Measurements from ENCODE around the gene MIGA2. TPM values are rescaled to one million over a fixed set of nuclear protein-coding genes. Genes with fewer than 3 reads are reported as not detected.
A peak's percentile ranks its signal among the peaks of the same experiment; 100 is the strongest.

MIGA2 gene
- total RNA-seq, 4 donors from 2014 or later: 27.5 to 49.3 (median 29.8) TPM

DNA sequence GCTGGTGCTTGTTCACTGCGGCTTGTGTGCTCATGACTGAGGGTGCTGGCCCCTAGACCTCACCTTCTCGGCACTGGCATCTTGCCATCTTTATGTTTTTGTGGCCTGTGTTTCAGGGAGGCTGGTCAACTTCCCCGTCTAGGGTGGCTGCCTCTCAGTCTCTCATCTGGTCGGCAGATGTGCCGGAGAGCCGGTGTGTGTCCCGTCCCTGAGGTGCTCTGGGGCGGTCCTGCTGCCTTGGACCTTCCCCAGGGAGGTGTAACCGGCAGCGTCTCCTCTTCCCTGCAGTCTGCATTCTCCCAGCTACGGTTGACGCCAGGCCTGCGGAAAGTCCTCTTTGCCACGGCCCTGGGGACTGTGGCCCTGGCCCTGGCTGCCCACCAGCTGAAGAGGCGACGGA lies 5.6 kb downstream of the MIGA2 start:
- TF ChIP-seq, protein P1, sequence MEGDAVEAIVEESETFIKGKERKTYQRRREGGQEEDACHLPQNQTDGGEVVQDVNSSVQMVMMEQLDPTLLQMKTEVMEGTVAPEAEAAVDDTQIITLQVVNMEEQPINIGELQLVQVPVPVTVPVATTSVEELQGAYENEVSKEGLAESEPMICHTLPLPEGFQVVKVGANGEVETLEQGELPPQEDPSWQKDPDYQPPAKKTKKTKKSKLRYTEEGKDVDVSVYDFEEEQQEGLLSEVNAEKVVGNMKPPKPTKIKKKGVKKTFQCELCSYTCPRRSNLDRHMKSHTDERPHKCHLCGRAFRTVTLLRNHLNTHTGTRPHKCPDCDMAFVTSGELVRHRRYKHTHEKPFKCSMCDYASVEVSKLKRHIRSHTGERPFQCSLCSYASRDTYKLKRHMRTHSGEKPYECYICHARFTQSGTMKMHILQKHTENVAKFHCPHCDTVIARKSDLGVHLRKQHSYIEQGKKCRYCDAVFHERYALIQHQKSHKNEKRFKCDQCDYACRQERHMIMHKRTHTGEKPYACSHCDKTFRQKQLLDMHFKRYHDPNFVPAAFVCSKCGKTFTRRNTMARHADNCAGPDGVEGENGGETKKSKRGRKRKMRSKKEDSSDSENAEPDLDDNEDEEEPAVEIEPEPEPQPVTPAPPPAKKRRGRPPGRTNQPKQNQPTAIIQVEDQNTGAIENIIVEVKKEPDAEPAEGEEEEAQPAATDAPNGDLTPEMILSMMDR (IDR thresholded peaks at IDR 0.05): no peak
- TF ChIP-seq POLR2A (IDR thresholded peaks at IDR 0.05): no peak
- no peaks in the 10 kb centered on the region for H3K9me3 ChIP-seq
- peaks cover 15 to 34% (median 15%) of the 10 kb centered on the region in 3 donors for H3K4me1 ChIP-seq
- H3K4me3 ChIP-seq: no peak overlapping the region
- H3K27ac ChIP-seq: no peak overlapping the region
- WGBS, 2 donors: 91 to 92% methylated on average over 2 to 5 of the region's 16 CpGs
- H3K36me3 ChIP-seq: peaks cover 17 to 74% (median 26%) of the 10 kb centered on the region in 3 donors
- no peaks in the 10 kb centered on the region for H3K27me3 ChIP-seq
- no peak for DNase-seq
- intact Hi-C loops (cut with DNase I): no loop called here

DNA sequence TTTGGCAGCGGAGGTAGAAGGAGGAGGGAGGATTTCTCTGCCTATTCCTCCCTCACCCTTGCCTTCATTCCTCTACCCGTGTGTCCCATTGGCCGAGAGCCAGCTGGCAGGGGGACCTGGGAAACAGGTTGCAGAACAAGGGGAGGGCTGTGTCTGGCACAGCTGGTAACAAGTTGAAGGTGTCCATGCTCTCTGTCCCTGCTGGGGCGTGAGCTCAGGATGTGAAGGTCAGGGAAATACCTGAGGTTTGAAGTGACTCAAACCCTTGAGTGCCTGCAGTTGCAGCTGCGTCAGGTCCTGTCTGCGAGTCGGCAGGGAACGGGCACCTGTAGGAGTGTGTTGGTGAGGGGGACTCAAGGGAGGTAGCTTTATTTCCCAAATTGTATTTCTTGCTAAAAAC lies 16.2 kb downstream of the MIGA2 start:
- TF ChIP-seq, protein P1 (IDR thresholded peaks at IDR 0.05): no peak
- no peak for TF ChIP-seq POLR2A (IDR thresholded peaks at IDR 0.05)
- WGBS, 2 donors: 61 to 65% methylated on average over 5 to 8 of the region's 8 CpGs
- intact Hi-C loops (cut with DNase I): no loop called here
- H3K4me1 ChIP-seq: peaks cover 0 to 20% (median 3%) of the 10 kb centered on the region in 3 donors
- no peak overlapping the region for H3K4me3 ChIP-seq
- no peak for DNase-seq
- no peaks in the 10 kb centered on the region for H3K27me3 ChIP-seq
- H3K27ac ChIP-seq: peak overlapping the region; percentile 29 to 77 (median 52)
- no peaks in the 10 kb centered on the region for H3K9me3 ChIP-seq
- H3K36me3 ChIP-seq: peaks cover 14 to 100% (median 21%) of the 10 kb centered on the region in 3 donors

DNA sequence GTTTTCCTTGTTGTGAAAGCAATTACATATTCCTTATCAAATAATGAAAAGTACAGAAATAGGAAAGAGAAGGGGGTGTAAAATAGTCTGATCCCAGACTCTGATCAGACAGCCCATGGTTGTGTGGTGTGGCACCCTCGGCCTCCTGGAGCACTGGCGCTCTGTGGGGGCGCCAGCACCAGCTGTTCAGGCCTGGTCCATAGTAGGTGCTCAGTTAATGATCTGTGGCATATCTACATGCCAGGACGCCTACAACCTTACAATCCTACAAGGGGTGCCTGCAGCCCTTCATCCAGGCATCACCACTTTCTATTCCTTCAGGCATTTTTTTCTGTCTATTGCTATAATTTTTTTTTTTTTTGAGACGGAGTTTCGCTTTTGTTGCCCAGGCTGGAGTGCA lies 16.6 kb downstream of the MIGA2 start:
- H3K27me3 ChIP-seq: no peaks in the 10 kb centered on the region
- DNase-seq: no peak
- H3K4me3 ChIP-seq: no peak overlapping the region
- peaks cover 14 to 100% (median 19%) of the 10 kb centered on the region in 3 donors for H3K36me3 ChIP-seq
- WGBS, 2 donors: 76 to 87% methylated on average over 6 of the region's 6 CpGs
- intact Hi-C loops (cut with DNase I): no loop called here
- TF ChIP-seq POLR2A (IDR thresholded peaks at IDR 0.05): no peak
- TF ChIP-seq, protein P1 (IDR thresholded peaks at IDR 0.05): no peak
- no peaks in the 10 kb centered on the region for H3K9me3 ChIP-seq
- peaks cover 0 to 20% (median 3%) of the 10 kb centered on the region in 3 donors for H3K4me1 ChIP-seq
- peak overlapping the region; percentile 6 to 77 (median 36) for H3K27ac ChIP-seq

DNA sequence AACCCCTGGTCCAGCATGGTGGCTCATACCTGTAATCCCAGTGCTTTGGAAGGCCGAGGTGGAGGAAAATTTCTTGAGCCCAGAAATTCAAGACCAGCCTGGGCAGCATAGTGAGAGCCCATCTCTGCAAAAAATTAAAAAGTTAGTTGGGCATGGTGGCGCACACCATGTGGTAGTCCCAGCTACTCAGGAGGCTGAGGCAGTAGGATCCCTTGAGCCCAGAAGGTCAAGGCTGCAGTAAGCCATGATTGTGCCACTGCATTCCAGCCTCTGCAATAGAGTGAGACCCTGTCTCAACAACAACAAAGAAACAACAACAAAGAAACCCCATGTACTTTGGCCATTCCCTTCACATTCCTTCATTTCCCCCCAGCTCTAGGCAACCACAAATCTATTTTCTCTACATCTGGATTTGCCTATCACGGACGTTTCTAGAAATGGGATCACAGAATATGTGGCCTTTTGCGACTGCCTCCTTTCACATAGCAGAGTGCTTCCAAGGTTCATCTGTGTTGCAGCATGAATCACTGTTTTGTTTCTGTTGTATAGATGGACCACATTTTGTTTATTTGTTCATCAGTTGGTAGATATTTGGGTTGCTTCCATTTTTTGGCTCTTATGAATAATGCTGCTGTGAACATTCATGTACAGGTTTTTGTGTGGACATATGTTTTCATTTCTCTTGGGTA lies 17.9 kb downstream of the MIGA2 start:
- 79 to 95% methylated on average over 5 of the region's 5 CpGs for WGBS, 2 donors
- Histone ChIP-seq H3K27me3 (no peaks in the 10 kb centered on the region), H3K27ac (no peak overlapping the region), H3K9me3 (no peaks in the 10 kb centered on the region), H3K4me1 (peaks cover 0 to 20% (median 3%) of the 10 kb centered on the region in 3 donors), H3K4me3 (no peak overlapping the region), H3K36me3 (peaks cover 4 to 98% (median 7%) of the 10 kb centered on the region in 3 donors)
- no peak for TF ChIP-seq POLR2A (IDR thresholded peaks at IDR 0.05)
- TF ChIP-seq, protein P1 (IDR thresholded peaks at IDR 0.05): no peak
- intact Hi-C loops (cut with DNase I): no loop called here
- no peak for DNase-seq

DNA sequence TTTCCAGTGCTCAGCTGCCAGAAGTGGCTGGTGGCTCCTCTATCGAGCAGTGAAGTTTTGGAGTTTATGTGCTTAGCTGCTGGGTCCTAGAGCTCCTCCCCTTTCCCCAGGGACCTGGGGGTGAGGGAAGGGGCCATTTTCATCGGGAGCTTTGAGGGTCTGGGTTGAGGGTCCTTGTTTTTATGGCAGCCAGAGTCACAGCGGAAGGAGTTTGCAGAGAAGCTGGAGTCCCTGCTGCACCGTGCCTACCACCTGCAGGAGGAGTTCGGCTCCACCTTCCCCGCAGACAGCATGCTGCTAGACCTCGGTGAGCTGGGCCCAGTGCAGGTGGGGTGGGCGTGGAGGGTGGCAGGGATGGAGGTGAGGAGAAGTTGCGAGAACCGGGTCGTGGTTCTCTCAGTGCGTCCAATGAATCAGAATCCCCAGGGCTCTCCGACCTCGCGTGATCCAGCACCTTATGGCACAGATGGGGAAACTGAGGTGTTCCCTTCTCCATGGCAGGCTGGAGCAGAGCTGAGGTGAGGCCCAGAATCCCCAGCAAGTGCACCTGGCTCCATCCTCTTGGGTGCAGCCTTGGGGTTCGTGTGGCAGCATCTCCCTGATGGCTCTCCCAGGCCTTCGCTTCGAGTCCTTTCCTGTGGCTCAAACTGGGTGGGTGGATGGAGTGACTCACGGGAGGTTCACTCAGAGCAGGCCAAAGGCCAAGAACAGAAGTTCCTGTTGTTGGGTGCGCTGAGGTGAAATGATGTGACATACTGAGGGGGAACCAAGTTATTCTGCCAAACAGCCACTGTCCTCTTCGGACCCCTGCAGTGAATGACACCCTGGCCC lies 22.8 kb downstream of the MIGA2 start:
- no peaks in the 10 kb centered on the region for H3K4me1 ChIP-seq
- no peaks in the 10 kb centered on the region for H3K9me3 ChIP-seq
- no peaks in the 10 kb centered on the region for H3K27me3 ChIP-seq
- TF ChIP-seq, protein P1 (IDR thresholded peaks at IDR 0.05): no peak
- no peak for TF ChIP-seq POLR2A (IDR thresholded peaks at IDR 0.05)
- H3K4me3 ChIP-seq: no peak overlapping the region
- intact Hi-C loops (cut with DNase I): no loop called here
- WGBS, 2 donors: 92 to 98% methylated on average over 8 to 9 of the region's 21 CpGs
- H3K27ac ChIP-seq: no peak overlapping the region
- peaks cover 16 to 98% (median 31%) of the 10 kb centered on the region in 3 donors for H3K36me3 ChIP-seq
- DNase-seq: no peak

Data from esophagus squamous epithelium (tissue), 5 donors.